Fibroblast of pulmonary artery (primary cell): ENCODE results near the gene DLD.

Experiments
- DNase-seq: peaks from one replicate; pipeline ENCODE4 v3.0.0-alpha.2; 2010; ENCODE audit warnings: low read depth
- H3K4me3 ChIP-seq: replicated peaks from 2 replicates; pipeline ENCODE4 v1.5.1; 2011; ENCODE audit warnings: low read depth, mild to moderate bottlenecking, control low read depth, low read length, moderate library complexity
- CTCF ChIP-seq: IDR thresholded peaks from 2 replicates; pipeline ENCODE4 v1.5.1; 2011; ENCODE audit warnings: mild to moderate bottlenecking, control low read depth, low read length, inconsistent platforms; ENCODE audit errors: missing control alignments

DLD gene

GRCh38 chr7:107959527-107959898 lies 68.5 kb downstream of the DLD start:
- no peak for TF ChIP-seq CTCF
- H3K4me3 ChIP-seq: no peak overlapping the region
- DNase-seq: no peak

- DNase-seq: no peak
- no peak overlapping the region for H3K4me3 ChIP-seq
- TF ChIP-seq CTCF: no peak
Observed at GRCh38 chr7:107960272-107960671, 69.3 kb downstream of the DLD start.

- no peak for TF ChIP-seq CTCF
- no peak overlapping the region for H3K4me3 ChIP-seq
- DNase-seq: peak; percentile 80
Observed at GRCh38 chr7:107961405-107961804, 70.4 kb downstream of the DLD start.

GRCh38 chr7:107962817-107963216 lies 71.8 kb downstream of the DLD start:
- H3K4me3 ChIP-seq: no peak overlapping the region
- no peak for TF ChIP-seq CTCF
- no peak for DNase-seq

- DNase-seq: no peak
- H3K4me3 ChIP-seq: no peak overlapping the region
- no peak for TF ChIP-seq CTCF
Observed at GRCh38 chr7:107964510-107964909, 73.5 kb downstream of the DLD start.

- H3K4me3 ChIP-seq: no peak overlapping the region
- TF ChIP-seq CTCF: peak; percentile 14
- peak; percentile 87 for DNase-seq
Observed at GRCh38 chr7:107966711-107967110, 75.7 kb downstream of the DLD start.

- no peak for DNase-seq
- no peak overlapping the region for H3K4me3 ChIP-seq
- TF ChIP-seq CTCF: no peak
Observed at GRCh38 chr7:107967420-107967819, 76.4 kb downstream of the DLD start.
